Femur (tissue), 1 donor: ENCODE measurements around the gene SLC22A13.
"Not testable (repeated sequence)": the region's sequence is repeated elsewhere in the genome, so short reads cannot be mapped to it uniquely, and the experiment has no call there.

Experiments used
- DNase-seq: peaks from one replicate; pipeline ENCODE4 v3.0.0-alpha.2; 2017

Gene SLC22A13

GRCh38 chr3:38308456-38308855, 42.8 kb downstream of the SLC22A13 start:
- DNase-seq, result no peak

GRCh38 chr3:38311476-38311875, 45.9 kb downstream of the SLC22A13 start:
- DNase-seq, result no peak

- no peak for DNase-seq
These were observed 46.3 kb downstream of the SLC22A13 start for GRCh38 chr3:38311941-38312340.

GRCh38 chr3:38312356-38312755, 46.7 kb downstream of the SLC22A13 start:
- no peak for DNase-seq

- no peak for DNase-seq
These were observed 47.7 kb downstream of the SLC22A13 start for GRCh38 chr3:38313263-38313662.

GRCh38 chr3:38313695-38314094, 48.1 kb downstream of the SLC22A13 start:
- no peak for DNase-seq

- DNase-seq, result no peak
These were observed 48.6 kb downstream of the SLC22A13 start for GRCh38 chr3:38314112-38314763.

GRCh38 chr3:38314764-38315487, 49.3 kb downstream of the SLC22A13 start:
- no peak for DNase-seq

GRCh38 chr3:38315488-38316230, 50.0 kb downstream of the SLC22A13 start:
- no peak for DNase-seq

GRCh38 chr3:38316356-38317191, 51.0 kb downstream of the SLC22A13 start:
- no peak for DNase-seq

GRCh38 chr3:38317192-38317759, 51.7 kb downstream of the SLC22A13 start:
- DNase-seq, result no peak

GRCh38 chr3:38318766-38319671, 53.4 kb downstream of the SLC22A13 start:
- DNase-seq, result no peak

GRCh38 chr3:38320638-38321037, 55.0 kb downstream of the SLC22A13 start:
- not testable (repeated sequence) for DNase-seq

- no peak for DNase-seq
These were observed 57.4 kb downstream of the SLC22A13 start for GRCh38 chr3:38323060-38323459.

- no peak for DNase-seq
These were observed 59.6 kb downstream of the SLC22A13 start for GRCh38 chr3:38325256-38325655.

GRCh38 chr3:38327335-38328009, 61.9 kb downstream of the SLC22A13 start:
- no peak for DNase-seq
